Endothelial cell of hepatic sinusoid (primary cell): ENCODE data around the gene ARFGAP3.
"Not testable (repeated sequence)": the region's sequence is repeated elsewhere in the genome, so short reads cannot be mapped to it uniquely, and the experiment has no call there.

Source experiments
- in situ Hi-C: cut with HindIII; loops from 2 replicates; pipeline ENCODE4 v1.10.0; 2017; ENCODE audit warnings: low sequenced_read_pairs

Gene ARFGAP3

DNA sequence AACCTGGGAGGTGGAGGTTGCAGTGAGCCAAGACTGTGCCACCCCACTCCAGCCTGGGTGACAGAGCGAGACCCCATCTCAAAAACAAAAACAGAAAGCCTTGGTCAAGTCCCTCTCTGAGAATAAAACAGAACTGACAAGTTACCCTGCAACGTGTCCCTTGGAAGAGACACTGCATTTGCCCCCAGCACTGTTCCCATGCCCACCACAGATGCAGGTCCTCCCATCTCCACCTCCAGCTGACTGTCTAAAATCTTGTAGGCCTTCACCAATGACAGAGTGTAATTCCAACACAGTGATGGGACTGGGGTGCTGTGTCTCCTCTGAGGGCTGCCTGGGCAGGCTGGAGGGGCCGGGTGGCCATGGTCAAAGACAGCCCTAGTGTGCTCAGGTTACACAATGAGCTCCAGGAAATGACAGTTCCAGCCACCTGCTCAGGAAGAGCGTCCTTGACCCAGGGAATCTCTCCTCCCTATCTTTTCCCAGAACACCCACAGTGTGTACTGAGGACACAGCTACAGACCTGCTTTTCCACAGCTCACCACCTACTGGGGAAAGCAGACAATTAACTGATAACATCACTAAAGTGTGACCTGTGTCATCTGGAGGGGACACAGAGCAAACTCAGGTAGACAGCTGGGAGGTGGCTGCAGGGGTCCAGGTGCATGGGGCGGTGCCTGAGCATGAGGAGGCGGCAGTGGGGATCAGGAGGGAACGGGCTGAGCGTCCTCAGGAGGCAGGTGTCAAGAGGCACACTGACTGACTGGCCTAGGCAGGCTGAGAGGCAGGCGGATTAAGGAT lies 56.4 kb downstream of the ARFGAP3 start:
- in situ Hi-C loops = loop anchor here (5.0 to 25.0 kb wide), 2 partner anchors 107 to 138 kb away; no protein-coding TSS in a partner anchor

DNA sequence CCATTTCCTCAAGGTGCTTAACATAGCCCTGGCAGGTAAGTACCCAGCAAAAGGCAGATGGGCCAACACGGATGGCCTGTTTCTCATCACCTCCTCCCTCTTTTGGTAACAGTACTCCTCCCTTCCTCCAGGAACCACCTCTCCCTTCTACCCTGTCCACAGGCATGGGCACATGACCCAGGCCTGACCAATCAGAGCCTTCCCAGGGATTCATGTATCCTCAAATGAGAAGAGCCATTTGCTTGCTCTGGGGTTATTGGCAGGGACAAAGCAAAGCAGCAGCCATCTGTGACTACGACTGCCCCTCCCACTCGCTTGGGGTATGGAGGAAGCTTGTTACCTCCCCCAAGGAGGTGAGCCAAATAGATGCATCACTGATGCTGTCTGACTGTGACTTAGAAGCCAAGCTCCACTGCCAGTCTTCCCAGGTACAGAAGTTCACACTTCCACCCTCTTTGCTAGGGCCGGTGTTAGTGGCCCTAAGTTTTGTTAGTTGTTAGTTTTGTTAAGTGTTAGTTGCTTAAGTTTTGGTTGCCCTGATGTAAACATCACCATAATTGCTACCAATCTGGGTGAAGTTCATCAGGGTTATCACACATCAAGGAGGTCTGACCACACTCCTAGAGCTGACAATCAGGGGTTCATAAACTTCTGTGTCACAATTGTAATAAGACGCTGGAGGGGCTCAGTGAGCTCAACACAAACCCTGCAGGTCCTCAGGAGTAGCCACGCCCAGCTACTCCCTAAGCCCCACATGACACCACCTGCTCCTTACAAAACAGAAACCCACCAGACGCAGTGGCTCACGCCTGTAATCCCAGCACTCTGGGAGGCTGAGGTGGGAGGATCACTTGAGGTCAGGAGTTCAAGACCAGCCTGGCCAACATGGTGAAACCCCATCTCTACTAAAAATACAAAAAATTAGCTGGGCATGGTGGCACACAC lies 57.3 kb downstream of the ARFGAP3 start:
- in situ Hi-C loops = loop anchor here (5.0 to 25.0 kb wide), 2 partner anchors 108 to 137 kb away; no protein-coding TSS in a partner anchor

DNA sequence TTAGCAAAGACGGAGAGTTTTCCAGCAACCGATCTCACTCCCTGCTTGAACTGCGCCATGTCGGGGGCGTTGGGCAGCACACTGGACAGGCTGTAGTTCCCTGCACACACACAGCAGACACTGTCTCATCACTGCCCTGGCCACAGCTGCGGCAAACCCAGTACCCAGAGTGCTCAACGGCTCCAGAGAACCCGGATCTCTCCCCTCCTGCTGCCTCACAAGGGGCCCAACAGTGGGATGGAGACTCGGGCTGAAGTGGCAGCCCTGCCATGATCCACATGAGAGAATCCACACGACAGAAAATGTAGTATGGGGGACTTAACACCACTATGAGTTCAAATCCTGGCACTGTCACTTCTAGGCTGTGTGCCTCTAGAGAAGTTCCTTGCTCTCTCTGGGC lies 58.0 kb downstream of the ARFGAP3 start:
- in situ Hi-C loops = no loop called here

DNA sequence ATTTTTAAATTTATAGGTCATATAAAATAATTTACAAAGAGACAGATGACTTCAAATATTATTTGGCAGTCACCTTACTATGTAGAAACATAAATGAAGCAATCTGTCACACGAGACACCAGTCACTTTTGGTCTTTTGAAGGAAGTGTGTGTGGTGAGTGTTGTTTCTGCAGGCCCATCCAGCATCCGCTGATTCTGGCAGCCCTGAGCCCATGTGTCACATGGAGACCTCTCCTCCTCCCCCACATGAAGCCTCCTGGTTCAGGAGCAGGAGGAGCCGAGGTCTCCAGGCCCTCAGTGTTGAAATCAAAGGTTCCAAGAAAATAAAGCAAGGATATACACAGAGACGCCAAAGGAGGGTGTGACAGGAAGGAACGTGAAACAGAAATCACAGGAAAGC lies 60.1 kb downstream of the ARFGAP3 start:
- in situ Hi-C loops = no loop called here

GRCh38 chr22:42796081-42796480 lies 61.0 kb downstream of the ARFGAP3 start:
- in situ Hi-C loops = no loop called here

DNA sequence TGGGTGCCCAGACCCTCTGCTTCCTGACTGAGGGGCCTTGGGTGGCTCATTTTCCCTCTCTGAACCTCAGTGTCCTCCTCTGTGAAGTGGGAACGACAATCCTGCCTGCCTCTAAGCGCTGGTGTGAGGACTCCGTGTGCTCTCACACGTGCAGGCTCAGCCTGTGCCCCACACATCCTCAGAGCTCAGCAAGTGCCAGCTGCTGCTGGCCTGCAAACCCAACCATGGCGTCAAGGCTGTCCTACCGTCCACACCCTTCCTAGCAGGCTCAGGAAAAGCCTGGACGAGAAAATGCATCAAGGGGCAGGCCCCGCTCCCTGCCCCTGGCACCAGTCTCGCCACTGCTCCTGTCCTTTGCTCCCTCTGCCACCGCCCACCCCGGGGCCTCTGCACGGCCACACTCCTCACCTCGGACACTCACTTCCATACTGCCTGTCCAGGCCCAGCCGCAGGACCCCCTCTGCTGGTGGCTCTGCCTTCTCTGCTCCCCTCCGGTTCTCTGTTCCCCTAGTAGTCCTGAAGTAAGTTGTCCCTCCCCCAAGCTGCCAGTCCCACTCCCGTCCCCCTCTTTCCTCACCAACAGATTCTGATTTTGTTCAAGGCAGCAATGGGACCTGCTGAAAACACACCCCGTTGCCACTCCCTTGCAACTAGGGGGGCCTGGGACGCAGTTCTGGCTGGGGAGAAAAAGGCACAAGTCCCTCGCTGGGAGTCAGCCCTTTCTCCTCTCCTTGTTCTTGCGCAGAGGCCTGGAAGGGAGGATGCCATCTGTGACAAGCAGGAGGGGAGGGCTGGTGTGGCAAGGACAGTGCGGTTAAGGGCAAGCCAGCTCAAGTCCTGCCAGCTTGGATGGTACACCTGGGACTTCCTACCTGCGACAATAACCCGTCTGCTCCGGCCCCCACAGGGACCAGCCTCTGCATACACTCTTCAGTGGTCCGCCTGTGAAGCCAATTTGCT lies 62.2 kb downstream of the ARFGAP3 start:
- in situ Hi-C loops = no loop called here

DNA sequence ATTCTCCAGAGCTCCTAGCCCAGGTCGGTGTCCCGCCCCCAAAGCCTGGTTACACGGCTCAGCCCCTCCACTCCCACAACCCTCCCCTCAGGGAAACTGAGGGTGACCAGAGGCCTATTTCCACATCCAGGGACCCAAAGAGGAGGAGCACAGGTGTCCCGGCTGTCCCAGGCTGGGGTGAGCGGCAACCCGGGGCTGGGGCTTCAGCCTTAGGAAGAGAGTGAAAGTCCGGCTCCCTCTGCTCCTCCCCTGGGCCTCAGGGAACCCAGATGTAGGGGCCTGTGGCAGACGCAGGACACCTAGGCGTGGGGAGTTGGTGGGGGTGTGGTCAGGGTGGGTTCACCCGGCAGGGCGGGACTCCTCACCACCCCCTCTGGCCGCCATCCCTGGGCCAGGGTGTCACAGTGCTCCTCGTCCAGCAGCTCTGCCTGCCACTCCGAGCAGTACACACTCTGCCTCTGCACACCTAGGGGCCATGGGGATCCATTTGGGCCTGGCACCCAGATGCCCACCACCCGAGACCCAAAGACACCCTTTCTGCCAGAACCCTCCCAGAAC lies 63.1 kb downstream of the ARFGAP3 start:
- in situ Hi-C loops = no loop called here

DNA sequence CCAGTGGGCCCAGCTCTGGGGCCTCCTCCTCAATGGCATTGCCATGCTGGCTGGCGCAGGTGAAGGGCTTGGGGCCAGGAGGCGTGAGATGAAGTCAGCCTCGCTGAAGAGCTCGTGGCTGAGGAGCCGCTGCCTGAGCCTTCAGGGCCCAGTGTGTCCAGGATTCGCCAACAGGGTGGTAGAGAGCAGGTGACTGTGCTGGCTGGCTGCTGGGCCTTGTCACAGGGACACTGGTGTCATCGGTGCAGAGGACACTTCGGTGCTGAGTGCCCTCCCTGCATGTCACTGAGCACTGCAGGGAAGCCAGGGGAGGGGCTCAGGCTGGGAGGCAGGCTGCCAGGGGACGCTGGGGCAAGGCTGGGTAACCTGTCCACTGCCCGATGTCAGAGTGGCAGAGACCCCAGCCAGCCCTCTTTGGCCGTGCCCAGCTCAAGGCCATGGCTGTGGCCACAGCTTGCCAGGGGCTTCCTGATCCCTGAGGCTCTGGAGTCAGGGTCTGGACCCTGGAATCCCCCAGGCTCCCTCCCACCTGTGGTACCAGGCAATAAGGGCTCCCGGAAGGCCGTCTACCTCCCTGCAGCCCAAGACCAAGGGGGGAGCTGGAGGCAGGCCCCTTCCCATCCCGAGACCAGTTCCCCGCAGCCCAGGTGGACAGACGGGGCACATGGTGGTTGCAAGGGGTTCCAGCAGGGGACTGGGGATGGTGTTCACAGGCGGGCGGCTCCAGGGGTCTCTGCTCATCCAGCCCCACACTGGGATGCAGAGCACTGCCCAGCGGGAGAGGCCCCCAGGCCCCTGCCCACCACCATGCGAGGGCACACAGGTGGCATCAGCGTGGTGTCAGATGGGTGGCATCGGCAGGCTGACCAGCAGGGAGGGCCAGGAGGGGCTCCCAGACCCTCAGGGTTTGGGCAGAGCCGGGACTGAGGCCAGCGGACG lies 63.9 kb downstream of the ARFGAP3 start:
- in situ Hi-C loops = no loop called here

- in situ Hi-C loops = no loop called here
Observed at GRCh38 chr22:42792453-42792908, 64.6 kb downstream of the ARFGAP3 start.

DNA sequence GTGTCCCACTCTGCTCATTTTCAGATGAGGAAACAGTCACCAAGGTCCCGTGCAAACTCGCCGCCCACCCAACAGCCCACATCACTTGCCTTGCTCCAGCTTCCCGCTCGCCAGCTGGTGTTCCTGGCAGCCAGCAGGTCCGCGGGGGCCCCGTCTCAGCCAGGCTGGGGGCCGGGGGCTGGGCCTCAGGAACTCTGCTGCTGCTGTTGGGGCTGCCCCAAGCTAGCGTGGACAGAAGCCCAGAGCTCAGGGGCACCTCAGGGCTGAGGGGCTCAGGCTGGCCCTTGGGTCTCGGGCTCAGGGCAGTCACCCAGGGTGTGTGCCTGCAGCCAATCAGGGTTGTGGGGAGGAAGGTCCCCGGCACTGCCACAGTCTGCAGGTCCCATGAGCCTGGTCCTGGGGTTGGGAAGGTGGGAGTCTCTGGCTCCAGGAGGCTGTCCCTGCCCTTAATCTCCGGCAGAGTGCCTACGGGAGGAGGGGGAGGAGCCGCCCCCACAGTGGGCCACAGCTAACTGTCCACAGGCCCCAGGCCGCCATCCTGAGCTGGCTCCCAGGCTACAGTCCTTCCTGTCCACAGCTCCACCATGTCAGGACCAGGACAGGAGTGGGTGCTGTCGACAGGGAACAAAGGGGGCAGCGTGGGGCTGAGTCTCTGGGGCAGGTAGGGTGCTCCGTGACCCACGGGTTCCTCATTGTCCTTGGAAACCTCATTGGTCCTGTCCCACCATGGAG lies 65.2 kb downstream of the ARFGAP3 start:
- in situ Hi-C loops = no loop called here

GRCh38 chr22:42788466-42788865 lies 68.6 kb downstream of the ARFGAP3 start:
- in situ Hi-C loops = no loop called here

DNA sequence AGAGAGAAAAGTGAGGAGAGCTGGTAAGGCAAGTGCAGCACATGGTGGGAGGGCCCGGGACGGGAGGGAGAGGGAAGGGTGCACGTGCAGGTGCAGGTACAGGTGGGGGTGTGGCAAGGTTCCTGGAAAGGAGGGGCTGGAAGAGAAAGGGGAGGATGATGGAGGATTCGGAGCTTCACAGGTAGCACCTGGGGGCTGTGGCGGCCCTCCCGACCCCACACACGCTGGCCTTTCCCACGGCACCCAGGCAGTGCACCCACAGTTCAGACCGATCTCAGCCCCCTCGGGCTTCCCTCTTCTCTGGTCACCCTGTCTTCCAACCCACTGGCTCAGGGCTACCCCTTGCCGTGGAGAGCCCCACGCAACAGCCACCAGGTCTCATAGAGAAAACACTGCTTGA lies 69.1 kb downstream of the ARFGAP3 start:
- in situ Hi-C loops = no loop called here

- in situ Hi-C loops = no loop called here
Observed at GRCh38 chr22:42787357-42787736, 69.7 kb downstream of the ARFGAP3 start.

GRCh38 chr22:42786606-42787356 lies 70.3 kb downstream of the ARFGAP3 start:
- in situ Hi-C loops = no loop called here

GRCh38 chr22:42785706-42786499 lies 71.2 kb downstream of the ARFGAP3 start:
- in situ Hi-C loops = no loop called here

DNA sequence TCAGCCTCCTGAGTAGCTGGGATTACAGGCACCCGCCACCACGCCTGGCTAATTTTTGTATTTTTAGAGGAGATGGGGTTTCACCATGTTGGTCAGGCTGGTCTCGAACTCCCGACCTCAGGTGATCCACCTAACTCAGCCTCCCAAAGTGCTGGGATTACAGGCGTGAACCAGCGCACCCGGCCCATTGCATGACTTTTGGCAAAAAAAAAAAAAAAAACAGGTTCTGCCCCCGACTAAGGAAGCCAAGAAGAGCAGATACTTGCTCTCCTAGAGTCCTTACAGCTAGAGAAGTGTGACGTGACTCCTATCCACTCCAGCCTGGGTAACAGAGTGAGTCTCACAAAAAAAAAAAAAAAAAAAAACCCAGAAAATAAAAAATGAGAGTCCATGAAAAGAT lies 74.8 kb downstream of the ARFGAP3 start:
- in situ Hi-C loops = not testable (repeated sequence)

DNA sequence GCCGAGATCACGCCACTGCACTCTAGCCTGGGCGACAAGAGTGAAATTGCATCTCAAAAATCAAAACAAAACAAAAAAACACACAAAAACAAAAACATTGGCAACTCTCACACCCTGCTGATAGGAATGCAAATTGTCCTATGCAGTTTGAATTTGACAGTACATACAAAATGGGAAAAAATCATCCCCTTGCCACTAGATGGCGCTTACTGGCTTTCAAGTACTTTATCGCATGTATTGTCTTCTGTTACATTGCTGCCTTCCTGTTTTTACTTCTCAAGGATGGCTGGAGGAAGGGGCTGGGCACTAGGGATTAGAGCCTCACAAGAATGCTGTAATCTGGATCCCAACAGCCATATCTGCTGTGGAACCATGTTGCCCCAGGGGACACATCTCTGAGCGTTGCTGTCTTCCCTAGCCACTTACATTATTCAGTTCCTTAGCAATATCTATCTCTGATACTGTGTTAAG lies 77.0 kb downstream of the ARFGAP3 start:
- in situ Hi-C loops = no loop called here
